ENCODE data around the gene NGFR. TPM values are rescaled to one million over a fixed set of nuclear protein-coding genes. Genes with fewer than 3 reads are reported as not detected.
"Not testable (repeated sequence)": the region's sequence is repeated elsewhere in the genome, so short reads cannot be mapped to it uniquely, and the experiment has no call there.

The NGFR gene
- total RNA-seq, 4 donors from 2014 or later = 3.3 to 19.8 (median 8.2) TPM

GRCh38 chr17:49548506-49549310, 53.6 kb downstream of the NGFR start:
- WGBS, 2 donors (ENCODE audit: low coverage in 1 of 2) = 50 to 68% methylated on average over 1 to 8 of the region's 8 CpGs
- H3K4me1 ChIP-seq = no peaks in the 10 kb centered on the region
- TF ChIP-seq CTCF (IDR thresholded peaks at IDR 0.05) (peak; percentile 29 to 45 (median 39)), EP300 (IDR thresholded peaks at IDR 0.05; ENCODE audit: low read depth) (no peak)
- H3K27ac ChIP-seq = no peak overlapping the region
- in situ Hi-C loops (cut with MboI; ENCODE audit: low pct_ligation_motif_present in 1 of 4, low pct_unique_long_range_greater_than_20kb in 1 of 4, low sequenced_read_pairs in 3 of 4) = no loop called here
- no peaks in the 10 kb centered on the region for H3K9me3 ChIP-seq
- H3K27me3 ChIP-seq = no peaks in the 10 kb centered on the region
- intact Hi-C loops (cut with DNase I; ENCODE audit: low total_unique reads) = loop anchor here (2.0 kb wide), 1 partner anchor 52 kb away; no protein-coding TSS in a partner anchor
- no peak for DNase-seq
- H3K4me3 ChIP-seq = no peak overlapping the region
- H3K36me3 ChIP-seq = no peaks in the 10 kb centered on the region

GRCh38 chr17:49549311-49549605, 54.2 kb downstream of the NGFR start:
- in situ Hi-C loops (cut with MboI; ENCODE audit: low pct_ligation_motif_present in 1 of 4, low pct_unique_long_range_greater_than_20kb in 1 of 4, low sequenced_read_pairs in 3 of 4) = no loop called here

GRCh38 chr17:49549691-49550678, 54.9 kb downstream of the NGFR start:
- no peak for DNase-seq
- in situ Hi-C loops (cut with MboI; ENCODE audit: low pct_ligation_motif_present in 1 of 4, low pct_unique_long_range_greater_than_20kb in 1 of 4, low sequenced_read_pairs in 3 of 4) (loop anchor here (10.0 to 25.0 kb wide), 6 partner anchors 55 to 437 kb away; partner anchors contain the start of genes DLX3 (in 1 of the 4) and NGFR (in 1 of the 4)), intact Hi-C loops (cut with DNase I; ENCODE audit: low total_unique reads) (loop anchor here (2.0 kb wide), 1 partner anchor 53 kb away; no protein-coding TSS in a partner anchor)
- H3K9me3 ChIP-seq = no peaks in the 10 kb centered on the region
- WGBS, 2 donors (ENCODE audit: low coverage in 1 of 2) = 62 to 90% methylated on average over 2 to 20 of the region's 20 CpGs
- H3K36me3 ChIP-seq = no peaks in the 10 kb centered on the region
- no peaks in the 10 kb centered on the region for H3K27me3 ChIP-seq
- H3K4me1 ChIP-seq = no peaks in the 10 kb centered on the region
- no peak for TF ChIP-seq POLR2A (IDR thresholded peaks at IDR 0.05)
- no peak for TF ChIP-seq CTCF (IDR thresholded peaks at IDR 0.05)
- no peak for TF ChIP-seq EP300 (IDR thresholded peaks at IDR 0.05; ENCODE audit: low read depth)
- TF ChIP-seq POLR2AphosphoS5 (IDR thresholded peaks at IDR 0.05) = no peak
- H3K27ac ChIP-seq = no peak overlapping the region
- no peak overlapping the region for H3K4me3 ChIP-seq

More at GRCh38 chr17:49549311-49549605, 54.2 kb downstream of the NGFR start:
- TF ChIP-seq POLR2A (IDR thresholded peaks at IDR 0.05) = no peak
- no peak for TF ChIP-seq POLR2AphosphoS5 (IDR thresholded peaks at IDR 0.05)
- TF ChIP-seq CTCF (IDR thresholded peaks at IDR 0.05) = no peak
- no peak for TF ChIP-seq EP300 (IDR thresholded peaks at IDR 0.05; ENCODE audit: low read depth)
- H3K9me3 ChIP-seq = no peaks in the 10 kb centered on the region
- DNase-seq = no peak
- H3K4me3 ChIP-seq = no peak overlapping the region
- intact Hi-C loops (cut with DNase I; ENCODE audit: low total_unique reads) = loop anchor here (2.0 kb wide), 1 partner anchor 52 kb away; no protein-coding TSS in a partner anchor
- H3K27me3 ChIP-seq = no peaks in the 10 kb centered on the region
- no peaks in the 10 kb centered on the region for H3K36me3 ChIP-seq
- H3K4me1 ChIP-seq = no peaks in the 10 kb centered on the region
- WGBS, 2 donors (ENCODE audit: low coverage in 1 of 2) = 80 to 92% methylated on average over 1 to 6 of the region's 6 CpGs
- H3K27ac ChIP-seq = no peak overlapping the region

GRCh38 chr17:49550764-49551163, 55.7 kb downstream of the NGFR start:
- H3K27me3 ChIP-seq; intact Hi-C loops (cut with DNase I; ENCODE audit: low total_unique reads); H3K36me3 ChIP-seq; H3K9me3 ChIP-seq; H3K4me3 ChIP-seq; H3K4me1 ChIP-seq; DNase-seq; H3K27ac ChIP-seq: not testable (repeated sequence)
- in situ Hi-C loops (cut with MboI; ENCODE audit: low pct_ligation_motif_present in 1 of 4, low pct_unique_long_range_greater_than_20kb in 1 of 4, low sequenced_read_pairs in 3 of 4) = loop anchor here (10.0 to 25.0 kb wide), 6 partner anchors 56 to 437 kb away; partner anchors contain the start of genes DLX3 (in 1 of the 4) and NGFR (in 1 of the 4)
- WGBS, 2 donors (ENCODE audit: low coverage in 1 of 2) = 90 to 100% methylated on average over 1 to 9 of the region's 9 CpGs

All from transverse colon (tissue), 4 donors.